ENCODE measurements around the gene C1QTNF12.

C1QTNF12 gene

GRCh38 chr1:1210726-1211540 is 35.6 kb downstream of the C1QTNF12 start:
- DNase-seq: no peak

- DNase-seq: no peak
These were observed 37.6 kb downstream of the C1QTNF12 start for GRCh38 chr1:1208713-1209433.

- DNase-seq: no peak
These were observed 39.0 kb downstream of the C1QTNF12 start for GRCh38 chr1:1207571-1207892.

- DNase-seq: no peak
These were observed 39.5 kb downstream of the C1QTNF12 start for GRCh38 chr1:1206966-1207531.

- no peak for DNase-seq
These were observed 40.1 kb downstream of the C1QTNF12 start, which contains the start of gene TNFRSF18 for GRCh38 chr1:1206376-1206965. Gene TNFRSF18, minus strand, starts transcription at chr1:1206592. Its CDS starts 21 bp downstream, at chr1:1206571.

GRCh38 chr1:1205769-1206375 is 40.6 kb downstream of the C1QTNF12 start:
- no peak for DNase-seq

GRCh38 chr1:1204998-1205768 is 41.3 kb downstream of the C1QTNF12 start:
- DNase-seq: no peak

GRCh38 chr1:1204425-1204920 is 42.0 kb downstream of the C1QTNF12 start:
- DNase-seq: no peak

- DNase-seq: no peak
These were observed 42.7 kb downstream of the C1QTNF12 start for GRCh38 chr1:1203561-1204424.

- no peak for DNase-seq
These were observed 43.5 kb downstream of the C1QTNF12 start for GRCh38 chr1:1202831-1203560.

- no peak for DNase-seq
These were observed 45.4 kb downstream of the C1QTNF12 start for GRCh38 chr1:1200876-1201810.

- DNase-seq: no peak
These were observed 46.3 kb downstream of the C1QTNF12 start for GRCh38 chr1:1199961-1200875.

- no peak for DNase-seq
These were observed 47.2 kb downstream of the C1QTNF12 start for GRCh38 chr1:1199141-1199960.

GRCh38 chr1:1198423-1199140 is 47.9 kb downstream of the C1QTNF12 start:
- DNase-seq: no peak

GRCh38 chr1:1197551-1198422 is 48.7 kb downstream of the C1QTNF12 start:
- DNase-seq: no peak

- no peak for DNase-seq
These were observed 49.4 kb downstream of the C1QTNF12 start for GRCh38 chr1:1197188-1197500.
